Endothelial cell of umbilical vein (primary cell): ENCODE measurements around the gene CMTM6.

Experiments
- CTCF ChIP-seq, 2 donors: IDR thresholded peaks; 1 replicate in 1 of 2; 2 replicates in 1 of 2; pipeline ENCODE4 v1.5.1; 2011; ENCODE audit warnings: low read length in 2 of 2, mild to moderate bottlenecking in 2 of 2, moderate library complexity in 2 of 2, control low read depth in 1 of 2, inconsistent platforms in 1 of 2, low read depth in 1 of 2; ENCODE audit not compliant: insufficient read depth in 1 of 2; ENCODE audit errors: extremely low read depth in 1 of 2
- EZH2 ChIP-seq: IDR thresholded peaks from 2 replicates; pipeline ENCODE4 v1.6.1; 2012; ENCODE audit warnings: borderline replicate concordance, low read depth, mild to moderate bottlenecking, moderate library complexity, low read length, inconsistent platforms; ENCODE audit not compliant: severe bottlenecking
- FOS ChIP-seq: IDR thresholded peaks from 2 replicates; pipeline ENCODE4 v1.6.1; 2011; ENCODE audit warnings: mild to moderate bottlenecking, low read length, moderate library complexity, borderline replicate concordance; ENCODE audit not compliant: insufficient read depth
- GATA2 ChIP-seq: IDR thresholded peaks from 2 replicates; pipeline ENCODE4 v1.7.0; 2011; ENCODE audit warnings: low read depth, mild to moderate bottlenecking, moderate library complexity, mixed read lengths, low read length; ENCODE audit not compliant: insufficient read length, insufficient read depth
- JUN ChIP-seq: IDR thresholded peaks from 2 replicates; pipeline ENCODE4 v1.6.1; 2011; ENCODE audit warnings: borderline replicate concordance, low read depth; ENCODE audit not compliant: insufficient read length, insufficient read depth
- MAX ChIP-seq: IDR thresholded peaks from 2 replicates; pipeline ENCODE4 v1.6.1; 2011; ENCODE audit not compliant: insufficient read depth, insufficient read length
- MYC ChIP-seq: IDR thresholded peaks from one replicate; pipeline ENCODE4 v1.6.1; 2011; ENCODE audit warnings: mild to moderate bottlenecking, low read depth, low read length
- POLR2A ChIP-seq: IDR thresholded peaks from 2 replicates; pipeline ENCODE4 v1.6.1; 2012; ENCODE audit warnings: low read depth, mild to moderate bottlenecking, control low read depth, low read length
- POLR2AphosphoS5 ChIP-seq: IDR thresholded peaks from 2 replicates; pipeline ENCODE4 v1.6.1; 2012; ENCODE audit warnings: low read depth, mild to moderate bottlenecking, control low read depth, low read length, moderate library complexity; ENCODE audit not compliant: insufficient read depth

- TF ChIP-seq POLR2AphosphoS5 (no peak), MYC (no peak), POLR2A (no peak), CTCF (IDR thresholded peaks at IDR 0.05; ENCODE audit: extremely low read depth in 1 of 2, insufficient read depth in 1 of 2, low read depth in 1 of 2, low read length in 2 of 2) (no peak), GATA2 (no peak), MAX (no peak), FOS (no peak), EZH2 (no peak), JUN (no peak)
Measured at GRCh38 chr3:32482693-32483092, 20.0 kb downstream of the CMTM6 start.
